HEK293 (cell line): Measurements from ENCODE around the gene HNRNPC.

ENCODE experiments used
- CTCF ChIA-PET: fragments of 350-600 bp; formaldehyde crosslinking; extraction: SDS; loops from one replicate; lab custom pipeline; 2021; ENCODE audit warnings: antibody characterized with exemption; lab: Yijun Ruan, JAX
- POLR2A ChIA-PET: fragments of 300-600 bp; formaldehyde crosslinking; extraction: SDS; loops from one replicate; lab custom pipeline; 2020; ENCODE audit warnings: antibody characterized with exemption, inconsistent platforms; lab: Yijun Ruan, JAX
- H3K27ac ChIP-seq: fragments of 200-500 bp; sonication (Bioruptor generic); 2 replicates; pipeline ENCODE4 v1.5.1; 2014; ENCODE audit warnings: low read depth, low read length, control low read depth, inconsistent platforms; ENCODE audit errors: extremely low read depth
- H3K36me3 ChIP-seq, 2 experiments: fragments of 200-500 bp in 1 of 2; sonication (Bioruptor generic) in 1 of 2; 1 replicate in 1 of 2; 2 replicates in 1 of 2; pipeline ENCODE4 v1.5.1; 2014 to 2017; ENCODE audit warnings: inconsistent platforms in 2 of 2, low read length in 2 of 2; ENCODE audit not compliant: control insufficient read depth in 2 of 2, insufficient read depth in 1 of 2
- H3K4me1 ChIP-seq: fragments of 200-500 bp; sonication (Bioruptor generic); 2 replicates; pipeline ENCODE4 v1.5.1; 2014; ENCODE audit warnings: mild to moderate bottlenecking, low read length, inconsistent platforms; ENCODE audit not compliant: control insufficient read depth, insufficient read depth
- H3K4me3 ChIP-seq: 2 replicates; pipeline ENCODE4 v1.5.1; 2011; ENCODE audit warnings: low read depth, mild to moderate bottlenecking, control low read depth, low read length, moderate library complexity
- H3K9me3 ChIP-seq: fragments of 200-500 bp; sonication (Bioruptor generic); 2 replicates; pipeline ENCODE4 v1.5.1; 2014; ENCODE audit warnings: low read depth, low read length, inconsistent platforms; ENCODE audit not compliant: control insufficient read depth, insufficient read depth
- HOXD13 ChIP-seq: sonication (generic); formaldehyde crosslinking; IDR thresholded peaks from 2 replicates; pipeline ENCODE4 v1.8.0; 2022; ENCODE audit warnings: missing genetic modification reagents, borderline replicate concordance
- KLF1 ChIP-seq: fragments of 450-650 bp; formaldehyde crosslinking; IDR thresholded peaks from 2 replicates; pipeline ENCODE4 v1.5.1; 2016; ENCODE audit warnings: missing biosample characterization, missing genetic modification characterization
- SCRT2 ChIP-seq: fragments of 450-650 bp; formaldehyde crosslinking; IDR thresholded peaks from 2 replicates; pipeline ENCODE4 v1.5.1; 2016; ENCODE audit warnings: missing biosample characterization, missing genetic modification characterization
- TCF7L2 ChIP-seq: IDR thresholded peaks from 2 replicates; pipeline ENCODE4 v1.6.1; 2011; ENCODE audit warnings: low read depth, mild to moderate bottlenecking, inconsistent platforms, low read length, moderate library complexity, borderline replicate concordance
- ZBTB20 ChIP-seq: fragments of 450-650 bp; formaldehyde crosslinking; IDR thresholded peaks from 2 replicates; pipeline ENCODE4 v1.5.1; 2016; ENCODE audit warnings: missing biosample characterization, missing genetic modification characterization
- ZBTB21 ChIP-seq: fragments of 450-650 bp; formaldehyde crosslinking; IDR thresholded peaks from 2 replicates; pipeline ENCODE4 v1.5.1; 2017; ENCODE audit warnings: missing biosample characterization, missing genetic modification characterization
- ZNF366 ChIP-seq: fragments of 450-650 bp; formaldehyde crosslinking; conservative IDR thresholded peaks from 2 replicates; pipeline ENCODE4 v1.5.1; 2016; ENCODE audit warnings: missing biosample characterization, missing genetic modification characterization
- ZNF433 ChIP-seq: fragments of 450-650 bp; formaldehyde crosslinking; IDR thresholded peaks from 2 replicates; pipeline ENCODE4 v1.5.1; 2016; ENCODE audit warnings: missing biosample characterization, missing genetic modification characterization, low read depth
- ZNF544 ChIP-seq: fragments of 450-650 bp; formaldehyde crosslinking; IDR thresholded peaks from 2 replicates; pipeline ENCODE4 v1.5.0; 2017; ENCODE audit warnings: missing biosample characterization, missing genetic modification characterization
- ZNF571 ChIP-seq: fragments of 450-650 bp; formaldehyde crosslinking; IDR thresholded peaks from 2 replicates; pipeline ENCODE4 v1.5.0; 2017; ENCODE audit warnings: missing biosample characterization, missing genetic modification characterization
- ZNF658 ChIP-seq: fragments of 450-650 bp; formaldehyde crosslinking; IDR thresholded peaks from 2 replicates; pipeline ENCODE4; 2016; ENCODE audit warnings: missing biosample characterization, missing genetic modification characterization
- ZNF677 ChIP-seq: fragments of 450-650 bp; IDR thresholded peaks from 2 replicates; pipeline ENCODE4 v1.5.0; 2018; ENCODE audit warnings: missing biosample characterization, mild to moderate bottlenecking, missing genetic modification characterization, moderate library complexity
- ZNF701 ChIP-seq: fragments of 450-650 bp; formaldehyde crosslinking; IDR thresholded peaks from 2 replicates; pipeline ENCODE4 v1.5.1; 2016; ENCODE audit warnings: missing biosample characterization, missing genetic modification characterization
- ZNF768 ChIP-seq: fragments of 450-650 bp; formaldehyde crosslinking; IDR thresholded peaks from 2 replicates; pipeline ENCODE4 v1.5.1; 2018; ENCODE audit warnings: missing biosample characterization, mild to moderate bottlenecking, missing genetic modification characterization
- TF ChIP-seq, protein P1 (sequence below): fragments of 450-650 bp; formaldehyde crosslinking; IDR thresholded peaks from 2 replicates; pipeline ENCODE4 v1.5.1; 2017; ENCODE audit warnings: missing biosample characterization, missing genetic modification characterization
- TF ChIP-seq, protein P2 (sequence below): fragments of 450-650 bp; formaldehyde crosslinking; IDR thresholded peaks from 2 replicates; pipeline ENCODE4 v1.5.1; 2016; ENCODE audit warnings: missing biosample characterization, missing genetic modification characterization
- TF ChIP-seq, protein P3 (sequence below): fragments of 450-650 bp; formaldehyde crosslinking; IDR thresholded peaks from 2 replicates; pipeline ENCODE4 v1.5.1; 2016; ENCODE audit warnings: missing biosample characterization, missing genetic modification characterization, borderline replicate concordance
- TF ChIP-seq, protein P4 (sequence below): IDR thresholded peaks from 2 replicates; pipeline ENCODE4 v1.6.1; 2011; ENCODE audit warnings: mild to moderate bottlenecking, low read depth, low read length, borderline replicate concordance
- TF ChIP-seq, protein P5 (sequence below): fragments of 450-650 bp; formaldehyde crosslinking; IDR thresholded peaks from 2 replicates; pipeline ENCODE4 v1.5.1; 2016; ENCODE audit warnings: missing biosample characterization, missing genetic modification characterization

The HNRNPC gene

DNA sequence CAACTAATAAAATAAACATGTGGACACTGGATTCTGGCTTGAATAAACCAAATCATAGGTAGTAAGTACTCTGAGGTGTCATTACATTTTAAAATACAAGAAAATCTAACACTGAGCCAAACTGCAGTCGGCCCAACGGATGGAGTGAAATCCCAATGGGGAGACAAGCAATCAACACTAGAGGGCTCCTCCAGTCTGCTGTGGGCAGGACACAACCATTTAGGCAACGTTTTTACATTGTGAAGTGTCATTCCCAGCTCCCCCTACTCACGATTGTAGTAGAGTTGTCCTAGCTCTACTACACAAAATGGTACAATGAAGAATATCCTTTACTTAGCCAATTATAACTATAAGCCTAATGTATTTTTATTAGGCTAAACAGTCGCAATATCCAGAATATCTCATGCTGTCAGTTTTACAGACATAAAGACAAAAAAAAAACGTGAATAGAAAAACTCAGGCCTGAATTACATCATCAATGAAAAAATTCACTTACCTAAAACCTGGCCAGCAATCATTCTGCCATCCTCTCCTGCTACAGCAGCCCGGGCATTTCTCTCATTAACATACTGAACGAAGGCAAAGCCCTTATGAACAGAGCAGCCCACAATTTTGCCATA is 35.7 kb downstream of the HNRNPC start (continued):
- no peak for TF ChIP-seq ZNF768
- TF ChIP-seq, protein P1, sequence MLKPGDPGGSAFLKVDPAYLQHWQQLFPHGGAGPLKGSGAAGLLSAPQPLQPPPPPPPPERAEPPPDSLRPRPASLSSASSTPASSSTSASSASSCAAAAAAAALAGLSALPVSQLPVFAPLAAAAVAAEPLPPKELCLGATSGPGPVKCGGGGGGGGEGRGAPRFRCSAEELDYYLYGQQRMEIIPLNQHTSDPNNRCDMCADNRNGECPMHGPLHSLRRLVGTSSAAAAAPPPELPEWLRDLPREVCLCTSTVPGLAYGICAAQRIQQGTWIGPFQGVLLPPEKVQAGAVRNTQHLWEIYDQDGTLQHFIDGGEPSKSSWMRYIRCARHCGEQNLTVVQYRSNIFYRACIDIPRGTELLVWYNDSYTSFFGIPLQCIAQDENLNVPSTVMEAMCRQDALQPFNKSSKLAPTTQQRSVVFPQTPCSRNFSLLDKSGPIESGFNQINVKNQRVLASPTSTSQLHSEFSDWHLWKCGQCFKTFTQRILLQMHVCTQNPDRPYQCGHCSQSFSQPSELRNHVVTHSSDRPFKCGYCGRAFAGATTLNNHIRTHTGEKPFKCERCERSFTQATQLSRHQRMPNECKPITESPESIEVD (tag by site-specific recombination) = peak; percentile 72
- no peak for TF ChIP-seq ZNF701 (tag by site-specific recombination)
- no peak for TF ChIP-seq ZNF433 (tag by site-specific recombination)

DNA sequence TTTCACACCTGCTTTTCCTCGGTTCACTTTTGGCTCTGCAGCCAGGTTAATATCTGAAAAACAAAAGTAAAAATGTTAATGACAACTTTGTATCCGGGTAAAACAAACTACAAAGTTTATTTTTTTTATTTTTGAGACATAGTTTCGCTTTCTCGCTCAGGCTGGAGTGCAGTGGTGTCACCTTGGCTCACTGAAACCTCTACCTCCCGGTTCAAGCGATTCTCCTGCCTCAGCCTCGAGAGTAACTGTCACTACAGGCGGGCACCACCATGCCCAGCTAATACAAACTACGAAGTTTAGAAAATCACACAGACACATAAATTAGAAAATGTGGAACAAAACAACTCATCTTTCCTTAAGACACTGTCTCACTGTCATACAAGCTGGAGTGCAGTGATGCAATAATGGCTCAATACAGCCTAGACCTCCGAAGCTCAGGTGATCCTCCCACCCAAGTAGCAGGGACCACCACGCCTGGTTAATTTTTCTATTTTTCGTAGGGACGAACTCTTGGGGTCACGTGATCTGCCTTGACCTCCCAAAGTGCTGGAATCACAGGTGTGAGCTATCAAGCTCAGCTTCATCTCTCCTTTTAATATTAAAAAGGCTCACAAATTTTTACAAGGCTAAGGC is 38.1 kb downstream of the HNRNPC start:
- H3K4me1 ChIP-seq = no peaks in the 10 kb centered on the region
- no peak for TF ChIP-seq HOXD13 (CRISPR knock-in tag)
- no peak for TF ChIP-seq TCF7L2
- no peak for TF ChIP-seq ZNF433 (tag by site-specific recombination)
- no peak for TF ChIP-seq ZNF366
- no peak for TF ChIP-seq ZNF571 (tag by site-specific recombination)
- TF ChIP-seq SCRT2 (tag by site-specific recombination) = no peak
- TF ChIP-seq, protein P2, sequence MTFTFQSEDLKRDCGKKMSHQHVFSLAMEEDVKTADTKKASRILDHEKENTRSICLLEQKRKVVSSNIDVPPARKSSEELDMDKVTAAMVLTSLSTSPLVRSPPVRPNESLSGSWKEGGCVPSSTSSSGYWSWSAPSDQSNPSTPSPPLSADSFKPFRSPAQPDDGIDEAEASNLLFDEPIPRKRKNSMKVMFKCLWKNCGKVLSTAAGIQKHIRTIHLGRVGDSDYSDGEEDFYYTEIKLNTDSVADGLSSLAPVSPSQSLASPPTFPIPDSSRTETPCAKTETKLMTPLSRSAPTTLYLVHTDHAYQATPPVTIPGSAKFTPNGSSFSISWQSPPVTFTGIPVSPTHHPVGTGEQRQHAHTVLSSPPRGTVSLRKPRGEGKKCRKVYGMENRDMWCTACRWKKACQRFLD (tag by site-specific recombination) = no peak
- no peak for TF ChIP-seq ZNF544 (tag by site-specific recombination)
- H3K4me3 ChIP-seq = no peak overlapping the region
- no peaks in the 10 kb centered on the region for H3K9me3 ChIP-seq
- H3K27ac ChIP-seq = no peak overlapping the region
- ChIA-PET POLR2A (no interaction called here), CTCF (interaction anchor here (0.9 kb wide), 2 partner anchors 12 to 13 kb away, joined by 3 read pairs; no protein-coding TSS in a partner anchor)
- H3K36me3 ChIP-seq = peaks cover 87 to 97% of the 10 kb centered on the region in 2 experiments

DNA sequence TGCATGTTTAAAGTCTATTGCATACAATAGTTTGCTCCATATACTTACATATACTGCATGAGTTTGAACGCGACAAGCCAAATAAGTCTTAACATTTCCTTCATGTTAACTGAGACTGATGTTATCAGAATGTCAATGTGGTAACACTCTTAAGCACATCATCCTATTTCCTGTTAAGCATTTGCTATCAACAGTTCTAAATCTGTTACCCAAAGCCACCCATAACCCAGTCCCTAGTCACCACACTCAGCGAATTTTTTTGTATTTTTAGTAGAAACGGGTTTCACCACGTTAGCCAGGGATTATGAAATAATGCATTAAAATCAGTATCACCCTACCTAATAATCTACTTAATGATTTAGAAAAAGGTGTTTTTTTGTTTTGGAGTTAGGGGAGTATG is 39.4 kb downstream of the HNRNPC start:
- ChIA-PET POLR2A (no interaction called here), CTCF (interaction anchor here (0.9 kb wide), 1 partner anchor 12 kb away, joined by 6 read pairs; no protein-coding TSS in a partner anchor)
- Histone ChIP-seq H3K9me3 (no peaks in the 10 kb centered on the region), H3K4me1 (no peaks in the 10 kb centered on the region), H3K36me3 (peaks cover 88 to 99% of the 10 kb centered on the region in 2 experiments), H3K27ac (no peak overlapping the region), H3K4me3 (no peak overlapping the region)
- TF ChIP-seq ZNF677 (tag by site-specific recombination) (no peak), ZNF658 (no peak), ZBTB20 (tag by site-specific recombination) (no peak), ZNF768 (no peak), ZBTB21 (tag by site-specific recombination) (no peak), ZNF701 (tag by site-specific recombination) (no peak), KLF1 (no peak)
- TF ChIP-seq, protein P3, sequence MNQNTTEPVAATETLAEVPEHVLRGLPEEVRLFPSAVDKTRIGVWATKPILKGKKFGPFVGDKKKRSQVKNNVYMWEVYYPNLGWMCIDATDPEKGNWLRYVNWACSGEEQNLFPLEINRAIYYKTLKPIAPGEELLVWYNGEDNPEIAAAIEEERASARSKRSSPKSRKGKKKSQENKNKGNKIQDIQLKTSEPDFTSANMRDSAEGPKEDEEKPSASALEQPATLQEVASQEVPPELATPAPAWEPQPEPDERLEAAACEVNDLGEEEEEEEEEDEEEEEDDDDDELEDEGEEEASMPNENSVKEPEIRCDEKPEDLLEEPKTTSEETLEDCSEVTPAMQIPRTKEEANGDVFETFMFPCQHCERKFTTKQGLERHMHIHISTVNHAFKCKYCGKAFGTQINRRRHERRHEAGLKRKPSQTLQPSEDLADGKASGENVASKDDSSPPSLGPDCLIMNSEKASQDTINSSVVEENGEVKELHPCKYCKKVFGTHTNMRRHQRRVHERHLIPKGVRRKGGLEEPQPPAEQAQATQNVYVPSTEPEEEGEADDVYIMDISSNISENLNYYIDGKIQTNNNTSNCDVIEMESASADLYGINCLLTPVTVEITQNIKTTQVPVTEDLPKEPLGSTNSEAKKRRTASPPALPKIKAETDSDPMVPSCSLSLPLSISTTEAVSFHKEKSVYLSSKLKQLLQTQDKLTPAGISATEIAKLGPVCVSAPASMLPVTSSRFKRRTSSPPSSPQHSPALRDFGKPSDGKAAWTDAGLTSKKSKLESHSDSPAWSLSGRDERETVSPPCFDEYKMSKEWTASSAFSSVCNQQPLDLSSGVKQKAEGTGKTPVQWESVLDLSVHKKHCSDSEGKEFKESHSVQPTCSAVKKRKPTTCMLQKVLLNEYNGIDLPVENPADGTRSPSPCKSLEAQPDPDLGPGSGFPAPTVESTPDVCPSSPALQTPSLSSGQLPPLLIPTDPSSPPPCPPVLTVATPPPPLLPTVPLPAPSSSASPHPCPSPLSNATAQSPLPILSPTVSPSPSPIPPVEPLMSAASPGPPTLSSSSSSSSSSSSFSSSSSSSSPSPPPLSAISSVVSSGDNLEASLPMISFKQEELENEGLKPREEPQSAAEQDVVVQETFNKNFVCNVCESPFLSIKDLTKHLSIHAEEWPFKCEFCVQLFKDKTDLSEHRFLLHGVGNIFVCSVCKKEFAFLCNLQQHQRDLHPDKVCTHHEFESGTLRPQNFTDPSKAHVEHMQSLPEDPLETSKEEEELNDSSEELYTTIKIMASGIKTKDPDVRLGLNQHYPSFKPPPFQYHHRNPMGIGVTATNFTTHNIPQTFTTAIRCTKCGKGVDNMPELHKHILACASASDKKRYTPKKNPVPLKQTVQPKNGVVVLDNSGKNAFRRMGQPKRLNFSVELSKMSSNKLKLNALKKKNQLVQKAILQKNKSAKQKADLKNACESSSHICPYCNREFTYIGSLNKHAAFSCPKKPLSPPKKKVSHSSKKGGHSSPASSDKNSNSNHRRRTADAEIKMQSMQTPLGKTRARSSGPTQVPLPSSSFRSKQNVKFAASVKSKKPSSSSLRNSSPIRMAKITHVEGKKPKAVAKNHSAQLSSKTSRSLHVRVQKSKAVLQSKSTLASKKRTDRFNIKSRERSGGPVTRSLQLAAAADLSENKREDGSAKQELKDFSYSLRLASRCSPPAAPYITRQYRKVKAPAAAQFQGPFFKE = no peak
- TF ChIP-seq, protein P4, sequence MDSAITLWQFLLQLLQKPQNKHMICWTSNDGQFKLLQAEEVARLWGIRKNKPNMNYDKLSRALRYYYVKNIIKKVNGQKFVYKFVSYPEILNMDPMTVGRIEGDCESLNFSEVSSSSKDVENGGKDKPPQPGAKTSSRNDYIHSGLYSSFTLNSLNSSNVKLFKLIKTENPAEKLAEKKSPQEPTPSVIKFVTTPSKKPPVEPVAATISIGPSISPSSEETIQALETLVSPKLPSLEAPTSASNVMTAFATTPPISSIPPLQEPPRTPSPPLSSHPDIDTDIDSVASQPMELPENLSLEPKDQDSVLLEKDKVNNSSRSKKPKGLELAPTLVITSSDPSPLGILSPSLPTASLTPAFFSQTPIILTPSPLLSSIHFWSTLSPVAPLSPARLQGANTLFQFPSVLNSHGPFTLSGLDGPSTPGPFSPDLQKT = no peak
- TF ChIP-seq, protein P5, sequence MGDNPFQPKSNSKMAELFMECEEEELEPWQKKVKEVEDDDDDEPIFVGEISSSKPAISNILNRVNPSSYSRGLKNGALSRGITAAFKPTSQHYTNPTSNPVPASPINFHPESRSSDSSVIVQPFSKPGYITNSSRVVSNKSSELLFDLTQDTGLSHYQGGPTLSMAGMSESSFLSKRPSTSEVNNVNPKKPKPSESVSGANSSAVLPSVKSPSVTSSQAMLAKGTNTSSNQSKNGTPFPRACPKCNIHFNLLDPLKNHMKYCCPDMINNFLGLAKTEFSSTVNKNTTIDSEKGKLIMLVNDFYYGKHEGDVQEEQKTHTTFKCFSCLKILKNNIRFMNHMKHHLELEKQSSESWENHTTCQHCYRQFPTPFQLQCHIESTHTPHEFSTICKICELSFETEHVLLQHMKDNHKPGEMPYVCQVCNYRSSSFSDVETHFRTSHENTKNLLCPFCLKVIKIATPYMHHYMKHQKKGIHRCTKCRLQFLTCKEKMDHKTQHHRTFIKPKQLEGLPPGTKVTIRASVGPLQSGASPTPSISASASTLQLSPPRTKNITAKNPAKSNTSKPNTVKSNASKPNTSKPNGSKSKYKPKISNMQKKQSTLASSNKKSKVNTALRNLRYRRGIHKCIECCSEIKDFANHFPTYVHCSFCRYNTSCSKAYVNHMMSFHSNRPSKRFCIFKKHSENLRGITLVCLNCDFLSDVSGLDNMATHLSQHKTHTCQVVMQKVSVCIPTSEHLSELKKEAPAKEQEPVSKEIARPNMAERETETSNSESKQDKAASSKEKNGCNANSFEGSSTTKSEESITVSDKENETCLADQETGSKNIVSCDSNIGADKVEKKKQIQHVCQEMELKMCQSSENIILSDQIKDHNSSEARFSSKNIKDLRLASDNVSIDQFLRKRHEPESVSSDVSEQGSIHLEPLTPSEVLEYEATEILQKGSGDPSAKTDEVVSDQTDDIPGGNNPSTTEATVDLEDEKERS = no peak
